Measurements from ENCODE around the gene CNOT11. TPM values are rescaled to one million over a fixed set of nuclear protein-coding genes. Genes with fewer than 3 reads are reported as not detected.

CNOT11 gene
- total and polyA plus RNA-seq, 2 of the 13 experiments (the other 11 are each of a cell fraction or from before 2014, with no cell fraction given) = 114 to 209 TPM

DNA sequence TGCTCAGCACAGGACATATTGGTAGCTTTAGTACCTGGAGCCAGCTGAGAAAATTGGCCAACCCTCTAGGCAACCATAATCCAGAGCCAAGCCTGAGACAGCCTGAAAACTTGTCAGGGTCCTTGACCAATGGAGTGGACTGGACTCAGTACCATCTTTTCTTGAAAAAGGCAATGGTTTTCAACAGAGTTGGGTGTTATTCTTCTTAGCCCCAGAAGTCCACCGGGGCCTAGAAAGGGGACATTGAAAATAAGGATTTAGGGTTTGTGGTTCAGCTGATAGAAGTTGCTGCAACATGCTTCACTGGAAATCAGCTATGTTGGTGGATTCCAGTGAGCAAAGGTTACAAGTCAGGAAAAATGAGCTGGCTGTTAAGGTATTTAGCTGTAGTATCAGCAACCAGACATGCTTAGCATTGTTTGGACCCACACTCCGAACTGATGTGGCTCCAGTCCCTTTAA, 22.1 kb upstream of the CNOT11 start (continued):
- TF ChIP-seq, protein P1, sequence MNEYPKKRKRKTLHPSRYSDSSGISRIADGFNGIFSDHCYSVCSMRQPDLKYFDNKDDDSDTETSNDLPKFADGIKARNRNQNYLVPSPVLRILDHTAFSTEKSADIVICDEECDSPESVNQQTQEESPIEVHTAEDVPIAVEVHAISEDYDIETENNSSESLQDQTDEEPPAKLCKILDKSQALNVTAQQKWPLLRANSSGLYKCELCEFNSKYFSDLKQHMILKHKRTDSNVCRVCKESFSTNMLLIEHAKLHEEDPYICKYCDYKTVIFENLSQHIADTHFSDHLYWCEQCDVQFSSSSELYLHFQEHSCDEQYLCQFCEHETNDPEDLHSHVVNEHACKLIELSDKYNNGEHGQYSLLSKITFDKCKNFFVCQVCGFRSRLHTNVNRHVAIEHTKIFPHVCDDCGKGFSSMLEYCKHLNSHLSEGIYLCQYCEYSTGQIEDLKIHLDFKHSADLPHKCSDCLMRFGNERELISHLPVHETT (CRISPR knock-in tag; conservative IDR thresholded peaks at IDR 0.05) = no peak
- TF ChIP-seq ZNF317 (CRISPR knock-in tag; IDR thresholded peaks at IDR 0.05) (peak; percentile 92), ATAD3A (CRISPR knock-in tag; IDR thresholded peaks at IDR 0.05) (no peak), ELF3 (CRISPR knock-in tag; IDR thresholded peaks at IDR 0.05) (peak; percentile 60; the same call in 1 of the 2 replicates), FOXA3 (CRISPR knock-in tag; IDR thresholded peaks at IDR 0.05) (no peak), TARDBP (CRISPR knock-in tag; IDR thresholded peaks at IDR 0.05) (peak; percentile 13; the same call in 1 of the 2 replicates), EP300 (IDR thresholded peaks at IDR 0.05; ENCODE audit: low read depth in 2 of 2, low read length in 2 of 2) (peak in 1 of 2 experiments; percentile 45; a peak in 2 of 4 replicates), EP300 (CRISPR knock-in tag; IDR thresholded peaks at IDR 0.05; ENCODE audit: borderline replicate concordance) (no peak), KDM3A (CRISPR knock-in tag; IDR thresholded peaks at IDR 0.05; ENCODE audit: low read depth) (no peak), TEAD2 (CRISPR knock-in tag; IDR thresholded peaks at IDR 0.05) (no peak), ZNF17 (CRISPR knock-in tag; IDR thresholded peaks at IDR 0.05) (no peak), ZNF570 (CRISPR knock-in tag; IDR thresholded peaks at IDR 0.05; ENCODE audit: borderline replicate concordance) (no peak), KLF16 (CRISPR knock-in tag; IDR thresholded peaks at IDR 0.05) (peak in 1 of 2 experiments; percentile 65; a peak in 1 of 4 replicates), ZNF670 (CRISPR knock-in tag; IDR thresholded peaks at IDR 0.05; ENCODE audit: borderline replicate concordance) (no peak), KDM6A (CRISPR knock-in tag; IDR thresholded peaks at IDR 0.05; ENCODE audit: low read depth) (0 out of 2 replicates have a peak, but pooled peaks have one; percentile 51), KDM5A (IDR thresholded peaks at IDR 0.05; ENCODE audit: borderline replicate concordance, low read length) (no peak), MXI1 (IDR thresholded peaks at IDR 0.05; ENCODE audit: borderline replicate concordance, low read depth, low read length) (no peak), ZKSCAN1 (IDR thresholded peaks at IDR 0.05; ENCODE audit: low read length) (no peak)
- TF ChIP-seq, protein P2, sequence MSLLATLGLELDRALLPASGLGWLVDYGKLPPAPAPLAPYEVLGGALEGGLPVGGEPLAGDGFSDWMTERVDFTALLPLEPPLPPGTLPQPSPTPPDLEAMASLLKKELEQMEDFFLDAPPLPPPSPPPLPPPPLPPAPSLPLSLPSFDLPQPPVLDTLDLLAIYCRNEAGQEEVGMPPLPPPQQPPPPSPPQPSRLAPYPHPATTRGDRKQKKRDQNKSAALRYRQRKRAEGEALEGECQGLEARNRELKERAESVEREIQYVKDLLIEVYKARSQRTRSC (CRISPR knock-in tag; IDR thresholded peaks at IDR 0.05; ENCODE audit: low read depth) = no peak
- TF ChIP-seq, protein P3, sequence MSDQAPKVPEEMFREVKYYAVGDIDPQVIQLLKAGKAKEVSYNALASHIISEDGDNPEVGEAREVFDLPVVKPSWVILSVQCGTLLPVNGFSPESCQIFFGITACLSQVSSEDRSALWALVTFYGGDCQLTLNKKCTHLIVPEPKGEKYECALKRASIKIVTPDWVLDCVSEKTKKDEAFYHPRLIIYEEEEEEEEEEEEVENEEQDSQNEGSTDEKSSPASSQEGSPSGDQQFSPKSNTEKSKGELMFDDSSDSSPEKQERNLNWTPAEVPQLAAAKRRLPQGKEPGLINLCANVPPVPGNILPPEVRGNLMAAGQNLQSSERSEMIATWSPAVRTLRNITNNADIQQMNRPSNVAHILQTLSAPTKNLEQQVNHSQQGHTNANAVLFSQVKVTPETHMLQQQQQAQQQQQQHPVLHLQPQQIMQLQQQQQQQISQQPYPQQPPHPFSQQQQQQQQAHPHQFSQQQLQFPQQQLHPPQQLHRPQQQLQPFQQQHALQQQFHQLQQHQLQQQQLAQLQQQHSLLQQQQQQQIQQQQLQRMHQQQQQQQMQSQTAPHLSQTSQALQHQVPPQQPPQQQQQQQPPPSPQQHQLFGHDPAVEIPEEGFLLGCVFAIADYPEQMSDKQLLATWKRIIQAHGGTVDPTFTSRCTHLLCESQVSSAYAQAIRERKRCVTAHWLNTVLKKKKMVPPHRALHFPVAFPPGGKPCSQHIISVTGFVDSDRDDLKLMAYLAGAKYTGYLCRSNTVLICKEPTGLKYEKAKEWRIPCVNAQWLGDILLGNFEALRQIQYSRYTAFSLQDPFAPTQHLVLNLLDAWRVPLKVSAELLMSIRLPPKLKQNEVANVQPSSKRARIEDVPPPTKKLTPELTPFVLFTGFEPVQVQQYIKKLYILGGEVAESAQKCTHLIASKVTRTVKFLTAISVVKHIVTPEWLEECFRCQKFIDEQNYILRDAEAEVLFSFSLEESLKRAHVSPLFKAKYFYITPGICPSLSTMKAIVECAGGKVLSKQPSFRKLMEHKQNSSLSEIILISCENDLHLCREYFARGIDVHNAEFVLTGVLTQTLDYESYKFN (CRISPR knock-in tag; conservative IDR thresholded peaks at IDR 0.05) = peak; percentile 65
- TF ChIP-seq, protein P4, sequence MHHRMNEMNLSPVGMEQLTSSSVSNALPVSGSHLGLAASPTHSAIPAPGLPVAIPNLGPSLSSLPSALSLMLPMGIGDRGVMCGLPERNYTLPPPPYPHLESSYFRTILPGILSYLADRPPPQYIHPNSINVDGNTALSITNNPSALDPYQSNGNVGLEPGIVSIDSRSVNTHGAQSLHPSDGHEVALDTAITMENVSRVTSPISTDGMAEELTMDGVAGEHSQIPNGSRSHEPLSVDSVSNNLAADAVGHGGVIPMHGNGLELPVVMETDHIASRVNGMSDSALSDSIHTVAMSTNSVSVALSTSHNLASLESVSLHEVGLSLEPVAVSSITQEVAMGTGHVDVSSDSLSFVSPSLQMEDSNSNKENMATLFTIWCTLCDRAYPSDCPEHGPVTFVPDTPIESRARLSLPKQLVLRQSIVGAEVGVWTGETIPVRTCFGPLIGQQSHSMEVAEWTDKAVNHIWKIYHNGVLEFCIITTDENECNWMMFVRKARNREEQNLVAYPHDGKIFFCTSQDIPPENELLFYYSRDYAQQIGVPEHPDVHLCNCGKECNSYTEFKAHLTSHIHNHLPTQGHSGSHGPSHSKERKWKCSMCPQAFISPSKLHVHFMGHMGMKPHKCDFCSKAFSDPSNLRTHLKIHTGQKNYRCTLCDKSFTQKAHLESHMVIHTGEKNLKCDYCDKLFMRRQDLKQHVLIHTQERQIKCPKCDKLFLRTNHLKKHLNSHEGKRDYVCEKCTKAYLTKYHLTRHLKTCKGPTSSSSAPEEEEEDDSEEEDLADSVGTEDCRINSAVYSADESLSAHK (CRISPR knock-in tag; IDR thresholded peaks at IDR 0.05; ENCODE audit: borderline replicate concordance) = no peak
- TF ChIP-seq, protein P5, sequence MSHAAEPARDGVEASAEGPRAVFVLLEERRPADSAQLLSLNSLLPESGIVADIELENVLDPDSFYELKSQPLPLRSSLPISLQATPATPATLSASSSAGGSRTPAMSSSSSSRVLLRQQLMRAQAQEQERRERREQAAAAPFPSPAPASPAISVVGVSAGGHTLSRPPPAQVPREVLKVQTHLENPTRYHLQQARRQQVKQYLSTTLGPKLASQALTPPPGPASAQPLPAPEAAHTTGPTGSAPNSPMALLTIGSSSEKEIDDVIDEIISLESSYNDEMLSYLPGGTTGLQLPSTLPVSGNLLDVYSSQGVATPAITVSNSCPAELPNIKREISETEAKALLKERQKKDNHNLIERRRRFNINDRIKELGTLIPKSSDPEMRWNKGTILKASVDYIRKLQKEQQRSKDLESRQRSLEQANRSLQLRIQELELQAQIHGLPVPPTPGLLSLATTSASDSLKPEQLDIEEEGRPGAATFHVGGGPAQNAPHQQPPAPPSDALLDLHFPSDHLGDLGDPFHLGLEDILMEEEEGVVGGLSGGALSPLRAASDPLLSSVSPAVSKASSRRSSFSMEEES (CRISPR knock-in tag; IDR thresholded peaks at IDR 0.05) = 0 out of 2 replicates have a peak, but pooled peaks have one; percentile 30

Measured in HepG2 (cell line).